T-helper 2 cell treated with Interferon-gamma antibody and Interleukin-4, amounts not matched to agents 5 μg/mL and 100 μg/mL, for 36 hours (primary cell): Measurements from ENCODE around the gene SLX4.

Experiments
- DNase-seq: peaks from one replicate; pipeline ENCODE4 v3.0.0; 2021; ENCODE audit warnings: low spot score
- H3K27ac Mint-ChIP-seq: one replicate; pipeline ENCODE4 v1.8.0; 2021; ENCODE audit warnings: mild to moderate bottlenecking, mixed read lengths
- H3K27me3 Mint-ChIP-seq: one replicate; pipeline ENCODE4 v1.8.0; 2021; ENCODE audit warnings: low read depth, mixed read lengths
- H3K36me3 Mint-ChIP-seq: one replicate; pipeline ENCODE4 v1.8.0; 2021; ENCODE audit warnings: low read depth, mixed read lengths
- H3K4me1 Mint-ChIP-seq: one replicate; pipeline ENCODE4 v1.8.0; 2021; ENCODE audit warnings: low read depth, mixed read lengths
- H3K4me3 Mint-ChIP-seq: one replicate; pipeline ENCODE4 v1.8.0; 2022; ENCODE audit warnings: mild to moderate bottlenecking, moderate library complexity, mixed read lengths
- H3K9me3 Mint-ChIP-seq: one replicate; pipeline ENCODE4 v1.8.0; 2021; ENCODE audit warnings: mixed read lengths

Gene SLX4

DNA sequence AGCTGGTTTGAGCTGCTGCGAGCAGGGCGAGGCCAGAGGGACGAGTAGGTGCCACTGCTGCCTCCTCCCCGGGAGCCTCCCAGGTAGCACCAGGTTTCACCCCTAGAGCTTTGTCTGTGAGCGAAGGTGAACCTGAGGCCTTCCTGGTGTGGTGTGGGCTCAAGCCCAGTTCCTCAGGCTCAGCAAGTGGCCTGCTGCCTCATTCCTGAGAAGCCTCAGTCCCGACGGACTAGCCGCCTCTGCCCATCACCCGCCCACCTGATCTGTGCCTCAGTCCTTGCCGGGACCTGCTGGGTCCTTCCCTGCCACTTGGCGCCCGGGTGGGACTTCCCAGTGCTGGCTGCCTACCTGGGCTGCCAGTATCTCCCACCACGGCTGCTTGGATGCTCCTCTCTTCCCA lies 35.9 kb downstream of the SLX4 start:
- Mint-ChIP-seq H3K27ac (peak overlapping the region; percentile 65), H3K36me3 (peaks cover 47% of the 10 kb centered on the region), H3K27me3 (no peaks in the 10 kb centered on the region), H3K4me3 (peak overlapping the region; percentile 100), H3K9me3 (peaks cover 9% of the 10 kb centered on the region), H3K4me1 (peaks cover 44% of the 10 kb centered on the region)
- DNase-seq: no peak

GRCh38 chr16:3574195-3574594 lies 37.2 kb downstream of the SLX4 start:
- Mint-ChIP-seq H3K27me3 (no peaks in the 10 kb centered on the region), H3K4me3 (peak overlapping the region; percentile 100), H3K27ac (no peak overlapping the region), H3K4me1 (peaks cover 34% of the 10 kb centered on the region), H3K9me3 (peaks cover 14% of the 10 kb centered on the region), H3K36me3 (peaks cover 59% of the 10 kb centered on the region)
- no peak for DNase-seq

DNA sequence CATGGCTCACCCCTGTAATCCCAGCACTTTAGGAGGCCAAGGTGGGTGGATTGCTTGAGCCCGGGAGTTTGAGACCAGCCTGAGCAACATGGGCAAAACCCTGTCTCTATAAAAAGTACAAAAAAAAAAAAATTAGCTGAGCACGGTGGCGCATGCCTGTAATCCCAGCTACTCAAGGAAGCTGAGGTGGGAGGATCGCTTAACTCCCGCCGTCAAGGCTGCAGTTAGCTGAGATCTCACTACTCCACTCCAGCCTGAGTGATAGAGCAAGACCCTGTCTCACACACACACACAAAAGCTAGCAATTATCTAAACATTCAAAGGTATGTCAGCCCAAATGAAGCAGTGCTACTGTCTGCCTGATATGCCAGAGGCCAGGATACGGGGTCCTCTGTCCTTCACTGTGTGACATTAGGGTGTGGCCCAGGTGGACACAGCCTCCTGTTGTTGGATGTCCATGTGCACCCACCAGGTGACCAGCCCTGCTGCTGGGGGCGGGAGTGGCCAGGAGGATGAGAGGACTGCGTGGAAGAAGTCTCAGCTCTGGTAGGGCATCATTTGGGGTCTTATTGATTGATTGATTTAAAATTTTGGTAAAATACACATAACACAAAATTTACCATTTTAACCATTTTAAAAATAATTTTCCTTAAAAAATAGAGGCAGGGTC lies 38.1 kb downstream of the SLX4 start:
- Mint-ChIP-seq H3K27me3 (no peaks in the 10 kb centered on the region), H3K36me3 (peaks cover 62% of the 10 kb centered on the region), H3K4me1 (peaks cover 29% of the 10 kb centered on the region), H3K9me3 (peaks cover 14% of the 10 kb centered on the region), H3K27ac (no peak overlapping the region), H3K4me3 (peak overlapping the region; percentile 26)
- DNase-seq: no peak

- Mint-ChIP-seq H3K27ac (no peak overlapping the region), H3K4me1 (peaks cover 19% of the 10 kb centered on the region), H3K36me3 (peaks cover 55% of the 10 kb centered on the region), H3K4me3 (no peak overlapping the region), H3K9me3 (peaks cover 14% of the 10 kb centered on the region), H3K27me3 (no peaks in the 10 kb centered on the region)
- DNase-seq: no peak
Measured at GRCh38 chr16:3570420-3571062, 40.9 kb downstream of the SLX4 start.

GRCh38 chr16:3569851-3570250 lies 41.6 kb downstream of the SLX4 start:
- Mint-ChIP-seq H3K36me3 (peaks cover 58% of the 10 kb centered on the region), H3K4me1 (peaks cover 13% of the 10 kb centered on the region), H3K4me3 (no peak overlapping the region), H3K27ac (no peak overlapping the region), H3K27me3 (no peaks in the 10 kb centered on the region), H3K9me3 (peaks cover 14% of the 10 kb centered on the region)
- DNase-seq: no peak

GRCh38 chr16:3566990-3567389 lies 44.4 kb downstream of the SLX4 start:
- no peak overlapping the region for H3K4me3 Mint-ChIP-seq
- H3K27ac Mint-ChIP-seq: no peak overlapping the region
- no peak for DNase-seq
- H3K4me1 Mint-ChIP-seq: peaks cover 5% of the 10 kb centered on the region
- peaks cover 9% of the 10 kb centered on the region for H3K9me3 Mint-ChIP-seq
- H3K27me3 Mint-ChIP-seq: no peaks in the 10 kb centered on the region
- peaks cover 55% of the 10 kb centered on the region for H3K36me3 Mint-ChIP-seq

- no peak overlapping the region for H3K27ac Mint-ChIP-seq
- DNase-seq: no peak
- no peaks in the 10 kb centered on the region for H3K9me3 Mint-ChIP-seq
- H3K4me1 Mint-ChIP-seq: no peaks in the 10 kb centered on the region
- H3K36me3 Mint-ChIP-seq: peaks cover 52% of the 10 kb centered on the region
- no peaks in the 10 kb centered on the region for H3K27me3 Mint-ChIP-seq
- no peak overlapping the region for H3K4me3 Mint-ChIP-seq
Measured at GRCh38 chr16:3564889-3565141, 46.6 kb downstream of the SLX4 start.

DNA sequence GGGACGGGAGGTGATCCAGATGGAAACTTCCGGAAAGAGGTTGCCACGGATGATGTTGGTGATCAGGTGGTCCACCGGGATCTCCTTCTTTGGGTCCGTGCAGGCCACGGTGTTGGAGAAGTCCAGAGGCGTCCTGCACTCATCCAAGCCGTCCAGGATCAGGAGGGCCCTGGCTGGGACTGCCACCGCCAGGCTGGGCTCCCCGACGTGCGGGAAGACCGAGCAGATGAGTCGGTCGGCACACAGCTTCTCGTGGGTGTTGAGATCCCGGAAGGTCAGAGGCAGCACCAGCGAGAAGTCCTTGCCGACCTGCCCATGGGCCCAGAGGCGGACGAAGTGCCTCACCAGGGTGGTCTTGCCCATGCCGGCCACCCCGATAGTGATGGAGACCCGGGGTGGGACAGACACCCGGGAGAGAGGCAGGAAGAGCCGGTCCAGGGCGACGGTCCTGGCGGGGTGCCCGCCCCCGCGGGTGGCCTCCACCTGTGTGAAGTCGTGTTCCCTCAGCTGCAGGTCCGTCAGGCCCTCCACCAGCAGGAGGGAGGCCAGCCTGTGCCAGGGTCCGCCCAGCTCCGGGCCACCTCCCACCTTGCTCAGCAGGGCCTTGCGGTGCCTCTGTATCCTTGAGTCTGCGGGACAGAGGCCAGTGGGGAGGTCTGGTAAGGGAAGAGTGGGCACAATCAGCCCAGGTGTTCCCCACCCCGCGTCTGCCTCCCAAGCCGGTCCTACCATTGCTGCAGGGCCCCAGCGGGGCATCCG lies 47.1 kb downstream of the SLX4 start:
- Mint-ChIP-seq H3K36me3 (peaks cover 49% of the 10 kb centered on the region), H3K4me1 (no peaks in the 10 kb centered on the region), H3K27ac (no peak overlapping the region), H3K27me3 (no peaks in the 10 kb centered on the region), H3K4me3 (no peak overlapping the region), H3K9me3 (no peaks in the 10 kb centered on the region)
- no peak for DNase-seq

- no peak for DNase-seq
- Mint-ChIP-seq H3K9me3 (no peaks in the 10 kb centered on the region), H3K4me1 (no peaks in the 10 kb centered on the region), H3K4me3 (no peak overlapping the region), H3K36me3 (peaks cover 54% of the 10 kb centered on the region), H3K27ac (no peak overlapping the region), H3K27me3 (no peaks in the 10 kb centered on the region)
Measured at GRCh38 chr16:3562914-3563480, 48.4 kb downstream of the SLX4 start.

DNA sequence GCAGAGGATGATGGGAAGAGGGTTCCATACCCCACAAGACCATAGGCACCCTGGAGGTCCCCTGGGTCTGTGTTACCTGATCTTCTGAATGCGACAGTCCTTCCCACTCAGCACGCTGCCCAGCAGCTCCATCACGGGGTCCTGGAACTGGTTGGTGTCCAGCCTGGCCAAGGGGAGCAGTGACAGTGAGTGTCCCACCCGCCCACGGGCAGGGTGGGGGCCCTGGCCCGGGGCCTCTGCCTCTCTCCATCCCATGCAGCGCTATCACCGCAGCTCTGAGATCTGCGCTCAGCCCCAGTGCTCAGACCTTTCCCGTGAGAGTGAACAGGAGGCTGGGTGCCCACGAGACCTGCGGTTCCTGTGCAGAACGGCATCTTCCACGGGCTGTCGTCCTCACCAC lies 49.8 kb downstream of the SLX4 start:
- H3K9me3 Mint-ChIP-seq: no peaks in the 10 kb centered on the region
- peaks cover 62% of the 10 kb centered on the region for H3K36me3 Mint-ChIP-seq
- no peaks in the 10 kb centered on the region for H3K4me1 Mint-ChIP-seq
- H3K27me3 Mint-ChIP-seq: no peaks in the 10 kb centered on the region
- DNase-seq: no peak
- no peak overlapping the region for H3K27ac Mint-ChIP-seq
- no peak overlapping the region for H3K4me3 Mint-ChIP-seq

GRCh38 chr16:3554351-3554928 lies 57.0 kb downstream of the SLX4 start:
- no peaks in the 10 kb centered on the region for H3K9me3 Mint-ChIP-seq
- no peak for DNase-seq
- no peak overlapping the region for H3K27ac Mint-ChIP-seq
- no peak overlapping the region for H3K4me3 Mint-ChIP-seq
- peaks cover 76% of the 10 kb centered on the region for H3K36me3 Mint-ChIP-seq
- H3K27me3 Mint-ChIP-seq: no peaks in the 10 kb centered on the region
- no peaks in the 10 kb centered on the region for H3K4me1 Mint-ChIP-seq

DNA sequence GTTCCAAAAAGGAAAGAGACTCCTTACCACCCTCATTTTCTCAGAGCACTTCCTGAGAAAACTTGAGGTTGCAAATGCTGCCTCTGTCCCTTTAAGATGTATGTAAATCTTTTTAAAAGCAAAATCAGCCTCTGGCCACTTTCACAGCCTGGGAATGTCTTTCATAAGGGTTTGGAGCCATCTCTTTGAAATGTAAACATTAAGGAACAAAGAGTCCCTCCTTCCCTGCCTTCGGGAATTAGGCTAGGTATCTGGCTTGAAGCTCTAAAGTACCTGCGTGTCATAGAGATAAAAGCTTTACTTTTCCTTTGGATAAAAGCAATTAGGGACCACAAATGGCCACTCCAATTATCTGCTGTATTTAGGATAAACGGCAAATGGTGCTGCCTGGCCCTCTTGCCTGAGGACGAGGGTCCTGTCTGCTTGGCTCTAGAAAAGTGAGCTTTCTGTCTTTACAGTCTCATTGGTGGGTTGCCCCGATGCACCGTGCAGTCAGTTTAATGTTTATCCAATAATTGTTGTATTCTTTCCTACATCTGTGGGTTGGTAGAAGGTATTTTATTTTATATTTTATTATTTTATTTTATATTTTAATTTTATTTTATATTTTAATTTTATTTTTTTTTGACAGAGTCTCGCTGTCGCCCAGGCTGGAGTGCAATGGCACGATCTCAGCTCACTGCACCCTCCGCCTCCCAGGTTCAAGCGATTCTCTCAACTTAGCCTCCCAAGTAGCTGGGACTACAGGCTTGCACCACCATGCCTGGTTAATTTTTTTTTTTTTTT lies 58.1 kb downstream of the SLX4 start:
- H3K27me3 Mint-ChIP-seq: no peaks in the 10 kb centered on the region
- no peak overlapping the region for H3K4me3 Mint-ChIP-seq
- no peaks in the 10 kb centered on the region for H3K9me3 Mint-ChIP-seq
- DNase-seq: no peak
- H3K36me3 Mint-ChIP-seq: peaks cover 79% of the 10 kb centered on the region
- H3K4me1 Mint-ChIP-seq: no peaks in the 10 kb centered on the region
- H3K27ac Mint-ChIP-seq: no peak overlapping the region
